IPS DF 6.9 (cell line): ENCODE data around the gene PES1.

Experiments
- DNase-seq: peaks from one replicate; pipeline ENCODE4 v3.0.0-alpha.2; 2013; ENCODE audit warnings: low read depth, low spot score
- H3K27ac ChIP-seq: one replicate; pipeline ENCODE4 v1.5.1; 2013; ENCODE audit warnings: low read length, control low read depth
- H3K27me3 ChIP-seq: 2 replicates; pipeline ENCODE4 v1.6.1; 2013; ENCODE audit warnings: mild to moderate bottlenecking, low read length; ENCODE audit not compliant: control insufficient read depth, insufficient read depth
- H3K36me3 ChIP-seq: 2 replicates; pipeline ENCODE4 v1.6.1; 2013; ENCODE audit warnings: low read length; ENCODE audit not compliant: control insufficient read depth, insufficient read depth
- H3K4me1 ChIP-seq: 2 replicates; pipeline ENCODE4 v1.6.1; 2013; ENCODE audit warnings: low read length; ENCODE audit not compliant: control insufficient read depth, insufficient read depth
- H3K4me3 ChIP-seq: 2 replicates; pipeline ENCODE4 v1.5.1; 2013; ENCODE audit warnings: mild to moderate bottlenecking, low read length
- H3K9me3 ChIP-seq: 2 replicates; pipeline ENCODE4 v1.6.1; 2013; ENCODE audit warnings: low read length, inconsistent platforms; ENCODE audit not compliant: control insufficient read depth, insufficient read depth
- WGBS: extraction: QIAGEN DNeasy Blood & Tissue Kit; methylation state at CpG from one replicate; pipeline ENCODE4 v1.1.7; 2013; ENCODE audit warnings: mixed read lengths, missing lambda C conversion rate; ENCODE audit not compliant: insufficient read length, insufficient coverage; 5-methylcytosine and 5-hydroxymethylcytosine counted together

The PES1 gene

DNA sequence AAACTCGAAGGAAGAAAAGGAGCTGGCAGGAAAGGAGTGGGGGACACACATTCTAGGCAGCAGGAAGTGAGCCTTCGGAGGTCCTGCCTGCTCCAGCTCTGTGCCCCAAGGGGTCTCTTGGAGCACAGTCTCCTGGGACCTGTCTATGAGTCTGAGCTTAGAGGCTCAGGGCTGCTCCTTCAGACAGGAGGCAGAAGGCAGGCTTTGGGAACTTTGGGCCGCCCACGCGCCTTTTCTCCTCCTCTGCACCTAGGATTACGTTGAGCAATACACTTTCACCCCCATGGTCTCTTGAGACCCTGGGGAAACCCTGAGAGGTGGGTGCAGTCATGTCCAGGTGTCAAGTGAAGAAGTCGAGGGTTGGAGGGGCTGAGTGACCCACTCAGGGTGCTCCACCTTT is 16.2 kb upstream of the PES1 start:
- no peak for DNase-seq
- Histone ChIP-seq H3K4me3 (no peak overlapping the region; the same call in 1 of the 2 replicates), H3K27me3 (no peaks in the 10 kb centered on the region), H3K9me3 (no peaks in the 10 kb centered on the region), H3K36me3 (peaks cover 7% of the 10 kb centered on the region; the same call in 1 of the 2 replicates), H3K27ac (no peak overlapping the region), H3K4me1 (peaks cover 3% of the 10 kb centered on the region; the same call in 1 of the 2 replicates)
- WGBS: no CpG with 5 or more reads among the region's 7 CpGs

DNA sequence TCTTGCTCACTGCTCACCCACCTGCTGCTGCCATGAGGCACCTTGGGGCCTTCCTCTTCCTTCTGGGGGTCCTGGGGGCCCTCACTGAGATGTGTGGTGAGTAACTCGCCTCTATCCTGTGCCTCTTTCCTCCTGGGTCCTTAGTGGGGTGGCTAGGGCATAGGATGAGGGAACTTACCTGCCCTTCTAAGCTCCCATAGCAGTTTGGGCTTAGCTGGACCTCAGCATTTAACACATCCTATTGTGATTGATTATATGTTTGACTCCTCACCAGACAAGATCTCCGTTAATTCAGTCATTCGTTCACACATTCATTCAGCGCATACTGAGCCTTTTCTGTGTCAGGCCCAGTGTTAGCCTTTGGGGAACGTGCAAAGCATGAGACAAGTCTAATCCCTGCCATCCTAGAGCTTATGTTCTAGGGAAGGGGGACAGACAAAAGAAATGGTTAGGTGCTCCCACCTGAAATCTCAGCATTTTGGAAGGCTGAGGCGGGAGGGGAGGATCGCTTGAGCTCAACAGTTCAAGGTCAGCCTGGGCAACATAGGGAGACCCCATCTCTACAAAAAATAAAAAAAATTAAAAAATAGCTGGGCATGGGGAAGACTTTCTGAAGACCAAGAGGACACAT is 15.7 kb upstream of the PES1 start:
- H3K27me3 ChIP-seq: no peaks in the 10 kb centered on the region
- no peaks in the 10 kb centered on the region for H3K9me3 ChIP-seq
- peaks cover 3% of the 10 kb centered on the region; the same call in 1 of the 2 replicates for H3K4me1 ChIP-seq
- peak overlapping the region; percentile 48; the same call in 1 of the 2 replicates for H3K4me3 ChIP-seq
- no peak overlapping the region for H3K27ac ChIP-seq
- peaks cover 7% of the 10 kb centered on the region; the same call in 1 of the 2 replicates for H3K36me3 ChIP-seq
- DNase-seq: no peak
- no CpG with 5 or more reads among the region's 7 CpGs for WGBS

GRCh38 chr22:30606455-30607299 is 15.0 kb upstream of the PES1 start, which contains the start of gene TCN2:
Gene TCN2, plus strand, starts transcription at chr22:30607174. Its CDS starts 158 bp downstream, at chr22:30607332.
- no peaks in the 10 kb centered on the region for H3K9me3 ChIP-seq
- WGBS: no CpG with 5 or more reads among the region's 24 CpGs
- peaks cover 3% of the 10 kb centered on the region; the same call in 1 of the 2 replicates for H3K4me1 ChIP-seq
- DNase-seq: peak; percentile 86
- H3K36me3 ChIP-seq: peaks cover 7% of the 10 kb centered on the region; the same call in 1 of the 2 replicates
- H3K27ac ChIP-seq: no peak within 1 kb of the TSS
- no peaks in the 10 kb centered on the region for H3K27me3 ChIP-seq
- H3K4me3 ChIP-seq: peak within 1 kb of the TSS; percentile 48; the same call in 1 of the 2 replicates

DNA sequence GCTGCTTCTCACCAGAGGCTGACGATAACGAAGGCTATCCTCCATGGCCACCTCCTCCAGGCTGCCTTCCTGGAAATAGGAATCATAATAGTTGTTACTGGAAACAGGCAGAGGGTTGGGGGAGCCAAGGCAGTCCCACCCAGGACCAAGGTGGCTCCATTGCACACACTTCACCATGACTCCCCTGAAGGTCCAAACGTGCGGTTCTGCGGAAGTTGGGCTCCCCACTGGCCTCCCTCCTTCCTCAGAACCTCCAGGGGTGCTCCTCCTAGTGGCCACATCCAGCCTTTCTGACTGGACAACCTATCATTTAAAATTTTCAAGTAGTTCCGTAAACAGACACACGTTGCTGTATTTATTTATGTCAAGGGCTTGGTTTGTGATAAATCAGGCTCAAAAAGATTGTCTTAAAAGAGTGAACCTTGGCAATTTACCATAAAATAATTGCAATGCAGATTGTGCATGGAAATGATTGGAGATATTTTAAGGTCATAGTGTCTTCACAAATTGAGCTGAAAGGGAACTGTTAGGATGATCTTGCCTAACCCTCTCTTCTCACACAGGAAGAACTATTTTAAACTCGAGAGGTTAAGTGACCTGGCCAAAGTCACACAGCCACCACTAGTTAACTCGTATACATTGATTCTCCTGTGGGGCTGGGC is 13.9 kb upstream of the PES1 start:
- Histone ChIP-seq H3K27me3 (no peaks in the 10 kb centered on the region), H3K4me1 (peaks cover 3% of the 10 kb centered on the region; the same call in 1 of the 2 replicates), H3K9me3 (no peaks in the 10 kb centered on the region), H3K36me3 (no peaks in the 10 kb centered on the region), H3K27ac (no peak overlapping the region), H3K4me3 (no peak overlapping the region)
- no CpG with 5 or more reads among the region's 9 CpGs for WGBS
- no peak for DNase-seq

GRCh38 chr22:30604723-30605122 is 13.0 kb upstream of the PES1 start:
- Histone ChIP-seq H3K4me1 (peaks cover 3% of the 10 kb centered on the region; the same call in 1 of the 2 replicates), H3K36me3 (no peaks in the 10 kb centered on the region), H3K27ac (no peak overlapping the region), H3K27me3 (no peaks in the 10 kb centered on the region), H3K9me3 (no peaks in the 10 kb centered on the region), H3K4me3 (no peak overlapping the region)
- WGBS: no CpG with 5 or more reads among the region's 2 CpGs
- no peak for DNase-seq

DNA sequence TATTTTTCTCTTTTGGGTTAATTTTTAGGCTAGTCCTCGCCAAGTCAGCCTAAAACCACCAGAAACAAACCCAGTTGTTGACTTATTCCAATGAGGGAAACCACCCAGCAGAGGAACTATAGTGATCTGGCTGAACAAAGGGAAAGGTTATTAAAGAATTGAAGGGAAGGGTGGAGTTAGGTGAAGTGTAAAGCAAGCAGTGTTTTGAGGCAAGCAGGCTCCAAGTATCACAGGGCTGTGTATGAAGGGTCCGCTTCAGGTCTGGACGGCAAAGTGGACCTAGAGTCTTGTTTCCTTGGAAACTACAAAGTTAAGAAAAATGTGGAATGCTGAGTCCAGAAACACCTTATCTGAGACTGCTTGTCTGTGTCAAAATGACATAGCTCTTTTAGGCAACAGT is 12.1 kb upstream of the PES1 start:
- no peaks in the 10 kb centered on the region for H3K9me3 ChIP-seq
- WGBS: no CpG with 5 or more reads among the region's 3 CpGs
- no peak overlapping the region for H3K27ac ChIP-seq
- no peak for DNase-seq
- H3K27me3 ChIP-seq: no peaks in the 10 kb centered on the region
- peaks cover 3% of the 10 kb centered on the region; the same call in 1 of the 2 replicates for H3K4me1 ChIP-seq
- H3K36me3 ChIP-seq: no peaks in the 10 kb centered on the region
- no peak overlapping the region for H3K4me3 ChIP-seq

DNA sequence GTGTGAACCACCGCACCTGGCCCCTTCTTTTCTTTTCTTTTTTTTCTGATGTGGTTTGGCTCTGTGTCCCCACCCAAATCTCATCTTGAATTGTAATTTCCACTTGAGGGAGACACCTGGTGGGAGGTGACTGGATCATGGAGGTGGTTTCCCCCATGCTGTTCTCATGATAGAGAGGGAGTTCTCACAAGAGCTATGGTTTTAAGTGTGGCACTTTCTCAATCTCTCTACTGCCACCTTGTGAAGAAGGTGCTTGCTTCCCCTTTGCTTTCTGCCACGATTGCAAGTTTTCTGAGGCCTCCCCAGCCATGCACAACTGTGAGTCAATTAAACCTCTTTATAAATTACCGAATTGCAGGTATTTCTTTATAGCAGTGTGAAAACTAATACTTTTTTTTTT is 10.3 kb upstream of the PES1 start:
- no peak for DNase-seq
- Histone ChIP-seq H3K36me3 (no peaks in the 10 kb centered on the region), H3K27ac (no peak overlapping the region), H3K27me3 (no peaks in the 10 kb centered on the region), H3K4me1 (peaks cover 1% of the 10 kb centered on the region; the same call in 1 of the 2 replicates), H3K4me3 (no peak overlapping the region), H3K9me3 (no peaks in the 10 kb centered on the region)
- WGBS: no CpG with 5 or more reads among the region's 3 CpGs

- no CpG with 5 or more reads among the region's 5 CpGs for WGBS
- no peak for DNase-seq
These were observed 9.8 kb upstream of the PES1 start for GRCh38 chr22:30601464-30601863.

DNA sequence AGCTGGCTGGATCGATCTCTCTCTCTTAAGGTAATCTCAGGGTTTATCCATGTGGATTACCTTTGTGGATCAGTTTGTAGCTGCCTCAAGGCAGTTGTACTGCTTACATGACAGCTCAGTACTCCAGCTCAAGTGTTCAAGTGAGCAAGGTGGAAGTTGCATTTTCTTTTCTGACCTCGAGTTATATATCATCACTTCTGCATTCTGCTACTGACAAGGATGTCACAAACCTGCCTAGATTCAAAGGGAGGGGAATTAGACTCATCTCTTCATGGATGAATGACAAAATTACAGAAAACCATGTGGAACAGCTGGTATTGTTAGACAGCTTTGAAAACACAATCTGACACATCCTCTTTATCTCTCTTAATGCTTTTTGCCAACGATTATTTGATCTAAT is 9.2 kb upstream of the PES1 start:
- Histone ChIP-seq H3K27ac (no peak overlapping the region), H3K36me3 (no peaks in the 10 kb centered on the region), H3K4me3 (no peak overlapping the region), H3K4me1 (peaks cover 1% of the 10 kb centered on the region; the same call in 1 of the 2 replicates), H3K9me3 (no peaks in the 10 kb centered on the region), H3K27me3 (no peaks in the 10 kb centered on the region)
- DNase-seq: no peak
- no CpG with 5 or more reads among the region's 3 CpGs for WGBS

More at GRCh38 chr22:30601464-30601863, 9.8 kb upstream of the PES1 start:
- Histone ChIP-seq H3K27ac (no peak overlapping the region), H3K36me3 (no peaks in the 10 kb centered on the region), H3K4me1 (peaks cover 1% of the 10 kb centered on the region; the same call in 1 of the 2 replicates), H3K4me3 (no peak overlapping the region), H3K27me3 (no peaks in the 10 kb centered on the region), H3K9me3 (no peaks in the 10 kb centered on the region)

GRCh38 chr22:30598986-30599385 is 7.3 kb upstream of the PES1 start:
- no CpG with 5 or more reads among the region's 3 CpGs for WGBS
- no peak for DNase-seq
- no peaks in the 10 kb centered on the region for H3K27me3 ChIP-seq

More at GRCh38 chr22:30598986-30599385, 7.3 kb upstream of the PES1 start:
- Histone ChIP-seq H3K27ac (no peak overlapping the region), H3K4me1 (no peaks in the 10 kb centered on the region), H3K9me3 (no peaks in the 10 kb centered on the region), H3K4me3 (no peak overlapping the region), H3K36me3 (no peaks in the 10 kb centered on the region)
